Measurements from ENCODE around the gene PLA2G2D.

DNA sequence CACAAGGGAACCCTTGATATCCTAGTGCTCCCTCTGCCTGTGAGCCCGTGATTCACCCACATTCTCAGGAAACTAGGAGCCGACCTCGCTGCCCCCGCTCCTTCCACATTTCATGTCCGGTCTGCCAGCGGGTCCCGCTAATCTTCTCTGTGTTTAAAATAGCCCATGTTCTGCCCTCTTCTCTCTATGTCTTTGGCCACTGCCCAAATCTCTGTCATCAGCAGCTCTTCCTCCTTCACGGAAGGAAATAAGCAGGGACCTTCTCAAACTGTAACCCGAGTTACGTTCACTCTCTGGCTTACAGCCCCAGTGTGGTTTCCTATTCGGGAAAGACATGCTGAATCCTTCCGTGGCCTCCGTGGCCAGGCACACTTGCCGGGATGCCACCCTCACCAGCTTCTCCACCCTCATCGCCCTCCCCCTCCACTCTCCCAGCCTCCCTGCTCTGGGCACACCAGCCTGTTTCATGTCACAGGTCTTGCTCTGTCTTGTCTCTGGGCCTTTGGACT, 45.4 kb upstream of the PLA2G2D start:
- no peak for TF ChIP-seq ZNF148 (tag by site-specific recombination; IDR thresholded peaks at IDR 0.05; ENCODE audit: borderline replicate concordance)
- TF ChIP-seq ZBTB21 (tag by site-specific recombination; IDR thresholded peaks at IDR 0.05), result no peak
- TF ChIP-seq ZNF423 (tag by site-specific recombination; IDR thresholded peaks at IDR 0.05), result no peak
- TF ChIP-seq ZNF660 (tag by site-specific recombination; IDR thresholded peaks at IDR 0.05), result no peak
- TF ChIP-seq ZNF560 (tag by site-specific recombination; IDR thresholded peaks at IDR 0.05; ENCODE audit: borderline replicate concordance), result no peak
- TF ChIP-seq, protein P1, sequence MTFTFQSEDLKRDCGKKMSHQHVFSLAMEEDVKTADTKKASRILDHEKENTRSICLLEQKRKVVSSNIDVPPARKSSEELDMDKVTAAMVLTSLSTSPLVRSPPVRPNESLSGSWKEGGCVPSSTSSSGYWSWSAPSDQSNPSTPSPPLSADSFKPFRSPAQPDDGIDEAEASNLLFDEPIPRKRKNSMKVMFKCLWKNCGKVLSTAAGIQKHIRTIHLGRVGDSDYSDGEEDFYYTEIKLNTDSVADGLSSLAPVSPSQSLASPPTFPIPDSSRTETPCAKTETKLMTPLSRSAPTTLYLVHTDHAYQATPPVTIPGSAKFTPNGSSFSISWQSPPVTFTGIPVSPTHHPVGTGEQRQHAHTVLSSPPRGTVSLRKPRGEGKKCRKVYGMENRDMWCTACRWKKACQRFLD (tag by site-specific recombination; IDR thresholded peaks at IDR 0.05), result no peak
- TF ChIP-seq, protein P2, sequence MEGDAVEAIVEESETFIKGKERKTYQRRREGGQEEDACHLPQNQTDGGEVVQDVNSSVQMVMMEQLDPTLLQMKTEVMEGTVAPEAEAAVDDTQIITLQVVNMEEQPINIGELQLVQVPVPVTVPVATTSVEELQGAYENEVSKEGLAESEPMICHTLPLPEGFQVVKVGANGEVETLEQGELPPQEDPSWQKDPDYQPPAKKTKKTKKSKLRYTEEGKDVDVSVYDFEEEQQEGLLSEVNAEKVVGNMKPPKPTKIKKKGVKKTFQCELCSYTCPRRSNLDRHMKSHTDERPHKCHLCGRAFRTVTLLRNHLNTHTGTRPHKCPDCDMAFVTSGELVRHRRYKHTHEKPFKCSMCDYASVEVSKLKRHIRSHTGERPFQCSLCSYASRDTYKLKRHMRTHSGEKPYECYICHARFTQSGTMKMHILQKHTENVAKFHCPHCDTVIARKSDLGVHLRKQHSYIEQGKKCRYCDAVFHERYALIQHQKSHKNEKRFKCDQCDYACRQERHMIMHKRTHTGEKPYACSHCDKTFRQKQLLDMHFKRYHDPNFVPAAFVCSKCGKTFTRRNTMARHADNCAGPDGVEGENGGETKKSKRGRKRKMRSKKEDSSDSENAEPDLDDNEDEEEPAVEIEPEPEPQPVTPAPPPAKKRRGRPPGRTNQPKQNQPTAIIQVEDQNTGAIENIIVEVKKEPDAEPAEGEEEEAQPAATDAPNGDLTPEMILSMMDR (tag by site-specific recombination; IDR thresholded peaks at IDR 0.05), result no peak
- no peak for TF ChIP-seq ZNF221 (tag by site-specific recombination; IDR thresholded peaks at IDR 0.05; ENCODE audit: borderline replicate concordance)
- TF ChIP-seq REST (tag by site-specific recombination; IDR thresholded peaks at IDR 0.05), result no peak
- TF ChIP-seq BCL11A (tag by site-specific recombination; IDR thresholded peaks at IDR 0.05; ENCODE audit: low read depth), result no peak

Data from HEK293 (cell line).